ENCODE data around the gene RNF152. TPM values are rescaled to one million over a fixed set of nuclear protein-coding genes. Genes with fewer than 3 reads are reported as not detected.

The RNF152 gene
- total RNA-seq, 1 experiment from 2014 or later: 2.0 TPM

- no peaks in the 10 kb centered on the region for H3K36me3 ChIP-seq (ENCODE audit: low read depth, low read length)
- POLR2A ChIA-PET (ENCODE audit: unreplicated experiment): no interaction called here
- no peak for ATAC-seq
Observed at GRCh38 chr18:61929881-61930640, 37.3 kb upstream of the RNF152 start.

GRCh38 chr18:61926532-61926931 is 33.7 kb upstream of the RNF152 start:
- H3K4me1 ChIP-seq (ENCODE audit: insufficient read depth, low read length): no peaks in the 10 kb centered on the region
- no peaks in the 10 kb centered on the region for H3K36me3 ChIP-seq (ENCODE audit: low read depth, low read length)
- DNase-seq: no peak
- ChIA-PET CTCF (no interaction called here), POLR2A (ENCODE audit: unreplicated experiment) (no interaction called here)
- H3K4me2 ChIP-seq (ENCODE audit: low read length): no peak overlapping the region
- no peak overlapping the region for H2AFZ ChIP-seq (ENCODE audit: low read length)
- BruUV-seq (replicated peaks): no TSS peak
- H3K9ac ChIP-seq (ENCODE audit: low read length): no peak overlapping the region
- intact Hi-C loops (cut with micrococcal nuclease): no loop called here
- H3K27me3 ChIP-seq (ENCODE audit: low read length): peaks cover 4% of the 10 kb centered on the region; the same call in 1 of the 2 replicates
- no peak for ATAC-seq
- no peaks in the 10 kb centered on the region for H3K79me2 ChIP-seq (ENCODE audit: low read length)
- no peaks in the 10 kb centered on the region for H4K20me1 ChIP-seq (ENCODE audit: low read length)
- H3K9me3 ChIP-seq (ENCODE audit: low read length): no peaks in the 10 kb centered on the region
- H3K9me2 ChIP-seq (replicated peaks; ENCODE audit: low read length): no peaks in the 10 kb centered on the region
- TF ChIP-seq CTCF (conservative IDR thresholded peaks at IDR 0.05; ENCODE audit: low read depth, low read length) (no peak), EZH2phosphoT487 (IDR thresholded peaks at IDR 0.05; ENCODE audit: borderline replicate concordance, low read length) (no peak), EZH2 (IDR thresholded peaks at IDR 0.05; ENCODE audit: low read length, unreplicated experiment) (no peak)
- H3K4me3 ChIP-seq (ENCODE audit: low read length): no peak overlapping the region
- no peaks in the 10 kb centered on the region for H3F3A ChIP-seq (ENCODE audit: low read length, unreplicated experiment)
- no peak overlapping the region for H3K27ac ChIP-seq (ENCODE audit: low read length)

More at GRCh38 chr18:61929881-61930640, 37.3 kb upstream of the RNF152 start:
- H3K79me2 ChIP-seq (ENCODE audit: low read length): no peaks in the 10 kb centered on the region
- no peaks in the 10 kb centered on the region for H3F3A ChIP-seq (ENCODE audit: low read length, unreplicated experiment)
- intact Hi-C loops (cut with micrococcal nuclease): no loop called here
- no peak for DNase-seq
- no peaks in the 10 kb centered on the region for H3K9me2 ChIP-seq (replicated peaks; ENCODE audit: low read length)
- no peak overlapping the region for H3K4me3 ChIP-seq (ENCODE audit: low read length)
- no peaks in the 10 kb centered on the region for H3K9me3 ChIP-seq (ENCODE audit: low read length)
- H4K20me1 ChIP-seq (ENCODE audit: low read length): no peaks in the 10 kb centered on the region
- no peak overlapping the region for H3K9ac ChIP-seq (ENCODE audit: low read length)
- no peak overlapping the region for H3K27ac ChIP-seq (ENCODE audit: low read length)
- CTCF ChIA-PET: no interaction called here
- no TSS peak for BruUV-seq (replicated peaks)
- H3K4me2 ChIP-seq (ENCODE audit: low read length): no peak overlapping the region
- H3K4me1 ChIP-seq (ENCODE audit: insufficient read depth, low read length): no peaks in the 10 kb centered on the region
- no peak for TF ChIP-seq CTCF (conservative IDR thresholded peaks at IDR 0.05; ENCODE audit: low read depth, low read length)
- no peak for TF ChIP-seq EZH2 (IDR thresholded peaks at IDR 0.05; ENCODE audit: low read length, unreplicated experiment)
- TF ChIP-seq EZH2phosphoT487 (IDR thresholded peaks at IDR 0.05; ENCODE audit: borderline replicate concordance, low read length): no peak
- peaks cover 26% of the 10 kb centered on the region for H3K27me3 ChIP-seq (ENCODE audit: low read length)
- H2AFZ ChIP-seq (ENCODE audit: low read length): no peak overlapping the region

GRCh38 chr18:61924550-61924949 is 31.7 kb upstream of the RNF152 start:
- TF ChIP-seq EZH2phosphoT487 (IDR thresholded peaks at IDR 0.05; ENCODE audit: borderline replicate concordance, low read length) (no peak), EZH2 (IDR thresholded peaks at IDR 0.05; ENCODE audit: low read length, unreplicated experiment) (no peak), CTCF (conservative IDR thresholded peaks at IDR 0.05; ENCODE audit: low read depth, low read length) (no peak)
- intact Hi-C loops (cut with micrococcal nuclease): no loop called here
- H3K79me2 ChIP-seq (ENCODE audit: low read length): no peaks in the 10 kb centered on the region
- ChIA-PET POLR2A (ENCODE audit: unreplicated experiment) (no interaction called here), CTCF (no interaction called here)
- BruUV-seq (replicated peaks): no TSS peak
- peaks cover 4% of the 10 kb centered on the region; the same call in 1 of the 2 replicates for H3K27me3 ChIP-seq (ENCODE audit: low read length)
- ATAC-seq: no peak
- H3K4me2 ChIP-seq (ENCODE audit: low read length): no peak overlapping the region
- no peaks in the 10 kb centered on the region for H3F3A ChIP-seq (ENCODE audit: low read length, unreplicated experiment)
- DNase-seq: no peak
- H3K4me3 ChIP-seq (ENCODE audit: low read length): no peak overlapping the region
- H3K9ac ChIP-seq (ENCODE audit: low read length): no peak overlapping the region
- no peak overlapping the region for H3K27ac ChIP-seq (ENCODE audit: low read length)
- H3K9me3 ChIP-seq (ENCODE audit: low read length): no peaks in the 10 kb centered on the region
- H3K36me3 ChIP-seq (ENCODE audit: low read depth, low read length): no peaks in the 10 kb centered on the region
- H3K9me2 ChIP-seq (replicated peaks; ENCODE audit: low read length): no peaks in the 10 kb centered on the region
- H4K20me1 ChIP-seq (ENCODE audit: low read length): no peaks in the 10 kb centered on the region
- no peak overlapping the region for H2AFZ ChIP-seq (ENCODE audit: low read length)
- no peaks in the 10 kb centered on the region for H3K4me1 ChIP-seq (ENCODE audit: insufficient read depth, low read length)

All from PC-3 (cell line).